ENCODE measurements around the gene MYZAP.

DNA sequence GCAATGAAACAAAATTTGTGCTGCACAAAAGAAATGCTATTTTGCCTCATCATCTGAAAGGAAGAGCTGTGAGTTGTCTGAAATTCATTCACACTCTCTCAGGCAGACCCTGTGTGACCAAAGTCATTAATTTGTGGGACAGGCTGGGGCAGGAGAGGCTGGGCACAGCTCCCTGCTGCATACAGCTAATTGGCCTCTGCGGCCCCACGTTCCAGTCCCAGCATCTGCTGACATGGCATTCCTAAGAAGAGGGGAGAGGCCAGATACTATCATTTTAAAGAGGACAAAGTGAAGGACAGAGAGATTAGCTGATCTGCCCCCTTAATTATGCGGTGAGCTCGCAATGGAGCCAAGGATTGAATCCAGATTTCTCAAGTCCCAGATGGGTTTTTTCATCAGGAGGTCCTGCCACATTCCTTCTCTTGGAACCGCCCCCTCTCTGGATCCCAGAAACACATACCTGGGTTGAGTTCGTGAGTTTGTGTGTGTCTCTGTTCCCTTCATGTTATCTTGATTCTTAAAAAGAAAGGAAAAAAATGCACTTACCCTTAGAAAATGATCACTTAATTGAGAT is 139.9 kb downstream of the MYZAP start:
- TF ChIP-seq, protein P1, sequence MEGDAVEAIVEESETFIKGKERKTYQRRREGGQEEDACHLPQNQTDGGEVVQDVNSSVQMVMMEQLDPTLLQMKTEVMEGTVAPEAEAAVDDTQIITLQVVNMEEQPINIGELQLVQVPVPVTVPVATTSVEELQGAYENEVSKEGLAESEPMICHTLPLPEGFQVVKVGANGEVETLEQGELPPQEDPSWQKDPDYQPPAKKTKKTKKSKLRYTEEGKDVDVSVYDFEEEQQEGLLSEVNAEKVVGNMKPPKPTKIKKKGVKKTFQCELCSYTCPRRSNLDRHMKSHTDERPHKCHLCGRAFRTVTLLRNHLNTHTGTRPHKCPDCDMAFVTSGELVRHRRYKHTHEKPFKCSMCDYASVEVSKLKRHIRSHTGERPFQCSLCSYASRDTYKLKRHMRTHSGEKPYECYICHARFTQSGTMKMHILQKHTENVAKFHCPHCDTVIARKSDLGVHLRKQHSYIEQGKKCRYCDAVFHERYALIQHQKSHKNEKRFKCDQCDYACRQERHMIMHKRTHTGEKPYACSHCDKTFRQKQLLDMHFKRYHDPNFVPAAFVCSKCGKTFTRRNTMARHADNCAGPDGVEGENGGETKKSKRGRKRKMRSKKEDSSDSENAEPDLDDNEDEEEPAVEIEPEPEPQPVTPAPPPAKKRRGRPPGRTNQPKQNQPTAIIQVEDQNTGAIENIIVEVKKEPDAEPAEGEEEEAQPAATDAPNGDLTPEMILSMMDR (IDR thresholded peaks at IDR 0.05), result no peak
- TF ChIP-seq POLR2A (IDR thresholded peaks at IDR 0.05), result no peak

All from lower leg skin (tissue), 3 donors.